GM12874 (cell line): ENCODE measurements around the gene ADIG.

Experiments
- CTCF ChIP-seq: IDR thresholded peaks from 2 replicates; pipeline ENCODE4 v1.5.1; 2011; ENCODE audit warnings: low read depth, mild to moderate bottlenecking, control low read depth, low read length, moderate library complexity; ENCODE audit not compliant: insufficient read depth

Gene ADIG

GRCh38 chr20:38581013-38581412 lies at the start of gene ADIG:
Gene ADIG, plus strand, starts transcription at chr20:38581197. Its CDS starts 54 bp downstream, at chr20:38581251.
- TF ChIP-seq CTCF = no peak

DNA sequence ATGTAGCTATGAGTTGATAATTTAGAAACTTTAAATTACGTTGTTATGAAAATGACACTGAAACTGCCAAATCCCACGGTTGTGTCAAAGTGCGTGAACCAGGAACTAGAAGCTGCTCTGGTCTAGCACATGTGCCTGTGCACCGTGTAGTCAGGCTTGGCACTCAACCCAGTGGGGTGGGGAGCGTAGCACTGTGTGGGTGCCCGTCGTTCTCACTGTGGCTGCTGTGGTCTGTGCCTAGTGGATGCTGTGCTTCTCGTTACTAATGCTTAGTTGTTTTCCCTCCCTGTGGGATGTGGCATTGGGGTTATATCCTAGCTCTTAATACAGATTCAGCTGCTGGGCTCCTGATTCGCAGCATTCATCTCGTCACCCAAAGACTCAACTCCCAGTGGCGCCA lies 46.2 kb upstream of the ADIG start:
- TF ChIP-seq CTCF = no peak

DNA sequence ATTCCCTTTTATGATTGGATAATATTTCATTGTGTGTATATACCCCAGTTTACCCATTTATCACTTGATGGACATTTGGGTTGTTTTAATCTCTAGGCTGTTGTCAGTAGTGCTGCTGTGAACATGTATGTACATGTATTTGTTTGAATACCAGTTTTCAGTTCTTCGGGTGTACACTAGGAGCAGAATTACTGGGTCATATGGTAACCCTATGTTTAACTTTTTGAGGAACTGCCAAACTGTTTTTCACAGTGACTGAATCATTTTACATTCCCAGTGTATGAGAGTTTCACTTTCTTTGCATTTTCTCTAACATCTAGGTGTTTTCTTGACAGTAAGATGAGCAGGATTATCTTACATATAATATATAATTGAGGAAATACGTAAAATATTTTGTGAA lies 44.7 kb upstream of the ADIG start:
- TF ChIP-seq CTCF = no peak

DNA sequence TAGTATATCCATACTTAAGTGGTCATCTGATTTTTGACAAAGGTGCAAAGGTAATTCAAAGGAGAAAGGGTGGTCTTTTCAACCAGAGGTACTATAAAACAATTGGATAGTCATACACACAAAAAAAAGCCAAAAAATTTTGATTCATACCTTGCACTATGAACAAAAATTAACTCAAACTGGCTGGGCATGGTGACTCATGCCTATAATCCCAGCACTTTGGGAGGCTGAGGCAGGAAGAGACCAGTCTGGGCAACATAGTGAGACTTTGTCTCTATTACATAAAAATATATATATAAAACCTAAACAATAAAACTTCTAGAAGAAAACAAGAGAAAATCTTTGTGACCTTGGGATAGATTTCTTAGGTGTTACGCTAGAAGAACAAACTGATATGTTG lies 43.8 kb upstream of the ADIG start:
- no peak for TF ChIP-seq CTCF

- no peak for TF ChIP-seq CTCF
Observed at GRCh38 chr20:38538789-38539188, 42.2 kb upstream of the ADIG start.

GRCh38 chr20:38543014-38543906 lies 37.7 kb upstream of the ADIG start:
- no peak for TF ChIP-seq CTCF

DNA sequence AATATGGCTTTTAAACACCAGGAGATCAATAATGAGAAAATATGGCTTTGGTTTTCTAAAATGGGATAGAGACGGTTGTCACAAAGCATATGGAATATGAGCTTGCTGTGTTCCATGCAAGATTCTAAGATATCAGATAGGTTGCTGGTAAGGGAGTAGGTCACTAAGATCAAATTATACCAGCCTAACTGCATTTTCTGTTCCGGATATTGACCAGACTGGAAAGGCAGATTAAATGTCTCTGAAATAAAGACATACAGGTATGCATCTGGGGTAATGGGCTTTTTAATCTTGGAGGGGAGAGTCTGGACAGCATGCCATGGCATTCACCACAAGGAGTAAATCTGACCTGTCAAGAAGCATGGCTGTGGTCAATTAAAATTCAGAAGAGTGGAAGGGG lies 35.2 kb upstream of the ADIG start:
- no peak for TF ChIP-seq CTCF
